ENCODE data around the gene GLIS2.
"Not testable (repeated sequence)": the region's sequence is repeated elsewhere in the genome, so short reads cannot be mapped to it uniquely, and the experiment has no call there.

Gene GLIS2

GRCh38 chr16:4333308-4333638, 17.4 kb downstream of the GLIS2 start:
- Histone ChIP-seq H3K79me1 (ENCODE audit: low read length) (no peaks in the 10 kb centered on the region), H3K79me2 (ENCODE audit: control insufficient read depth, insufficient read depth, low read length) (no peaks in the 10 kb centered on the region), H3K9ac (ENCODE audit: low read length) (no peak overlapping the region), H3K36me3 (ENCODE audit: control insufficient read depth, insufficient read depth, low read length) (no peaks in the 10 kb centered on the region), H4K8ac (ENCODE audit: low read depth, low read length) (no peak overlapping the region), H2AK5ac (ENCODE audit: low read length) (no peak overlapping the region), H3K4me3 (ENCODE audit: low read length) (no peak overlapping the region), H2BK5ac (ENCODE audit: low read length) (no peak overlapping the region), H3K56ac (ENCODE audit: low read length) (no peak overlapping the region), H3K4me2 (ENCODE audit: low read length) (no peak overlapping the region), H3K27me3 (ENCODE audit: insufficient read depth, low read length, poor library complexity) (no peaks in the 10 kb centered on the region), H3K4me1 (ENCODE audit: control insufficient read depth, low read depth, low read length) (no peaks in the 10 kb centered on the region), H2BK120ac (ENCODE audit: low read depth, low read length) (no peak overlapping the region), H3K4ac (ENCODE audit: low read depth, low read length) (no peak overlapping the region), H3K27ac (ENCODE audit: low read depth, low read length) (no peak overlapping the region), H3K23ac (ENCODE audit: low read length) (no peak overlapping the region), H3K18ac (ENCODE audit: low read length) (no peak overlapping the region), H4K5ac (ENCODE audit: low read length) (no peak overlapping the region), H2BK15ac (replicated peaks; ENCODE audit: low read depth) (no peak overlapping the region)
- DNase-seq, result no peak
- WGBS (ENCODE audit: extremely low coverage, insufficient coverage, low lambda C conversion rate), result no CpG with 5 or more reads among the region's 9 CpGs

GRCh38 chr16:4333714-4334113, 17.8 kb downstream of the GLIS2 start:
- not testable (repeated sequence) for H3K4me1 ChIP-seq (ENCODE audit: control insufficient read depth, low read depth, low read length); H3K79me2 ChIP-seq (ENCODE audit: control insufficient read depth, insufficient read depth, low read length); DNase-seq; H2BK5ac ChIP-seq (ENCODE audit: low read length); H4K8ac ChIP-seq (ENCODE audit: low read depth, low read length); H3K79me1 ChIP-seq (ENCODE audit: low read length); H3K4ac ChIP-seq (ENCODE audit: low read depth, low read length); H3K4me2 ChIP-seq (ENCODE audit: low read length); H3K27ac ChIP-seq (ENCODE audit: low read depth, low read length); H3K27me3 ChIP-seq (ENCODE audit: insufficient read depth, low read length, poor library complexity); H2BK15ac ChIP-seq (replicated peaks; ENCODE audit: low read depth); H4K5ac ChIP-seq (ENCODE audit: low read length); H3K4me3 ChIP-seq (ENCODE audit: low read length); H3K56ac ChIP-seq (ENCODE audit: low read length); H3K9ac ChIP-seq (ENCODE audit: low read length); H3K36me3 ChIP-seq (ENCODE audit: control insufficient read depth, insufficient read depth, low read length); H3K18ac ChIP-seq (ENCODE audit: low read length); H3K23ac ChIP-seq (ENCODE audit: low read length); H2AK5ac ChIP-seq (ENCODE audit: low read length); H2BK120ac ChIP-seq (ENCODE audit: low read depth, low read length)
- no CpG with 5 or more reads among the region's 9 CpGs for WGBS (ENCODE audit: extremely low coverage, insufficient coverage, low lambda C conversion rate)

DNA sequence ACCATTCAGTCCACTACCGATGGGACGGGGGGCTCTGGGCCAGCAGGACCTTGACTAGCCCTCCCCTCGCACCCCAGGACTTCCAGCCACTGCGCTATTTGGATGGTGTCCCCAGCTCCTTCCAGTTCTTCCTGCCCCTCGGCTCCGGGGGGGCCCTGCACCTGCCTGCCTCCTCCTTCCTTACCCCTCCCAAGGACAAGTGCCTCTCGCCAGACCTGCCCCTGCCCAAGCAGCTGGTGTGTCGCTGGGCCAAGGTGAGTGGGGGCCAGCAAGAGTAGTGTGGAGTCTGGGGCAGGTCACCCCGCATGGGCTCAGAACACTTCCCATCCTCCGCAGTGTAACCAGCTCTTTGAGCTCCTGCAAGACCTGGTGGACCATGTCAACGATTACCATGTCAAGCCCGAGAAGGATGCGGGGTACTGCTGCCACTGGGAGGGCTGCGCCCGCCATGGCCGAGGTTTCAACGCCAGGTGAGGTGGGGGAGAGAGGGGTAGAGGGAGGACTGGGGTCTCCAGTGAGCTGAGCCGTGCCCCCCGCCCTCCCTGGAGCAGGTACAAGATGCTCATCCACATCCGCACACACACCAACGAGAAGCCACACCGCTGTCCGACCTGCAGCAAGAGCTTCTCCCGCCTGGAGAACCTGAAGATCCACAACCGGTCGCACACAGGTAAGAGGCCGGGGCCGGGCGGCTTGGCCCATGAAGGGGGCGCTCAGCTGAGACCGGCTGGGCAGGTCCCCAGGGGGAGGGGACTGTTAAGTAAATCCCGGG, 19.0 kb downstream of the GLIS2 start:
- Histone ChIP-seq H3K4me1 (ENCODE audit: control insufficient read depth, low read depth, low read length) (no peaks in the 10 kb centered on the region), H3K27ac (ENCODE audit: low read depth, low read length) (no peak overlapping the region), H3K4me3 (ENCODE audit: low read length) (no peak overlapping the region), H2AK5ac (ENCODE audit: low read length) (no peak overlapping the region), H3K79me1 (ENCODE audit: low read length) (no peaks in the 10 kb centered on the region), H3K4me2 (ENCODE audit: low read length) (no peak overlapping the region), H4K8ac (ENCODE audit: low read depth, low read length) (no peak overlapping the region), H3K56ac (ENCODE audit: low read length) (no peak overlapping the region), H3K4ac (ENCODE audit: low read depth, low read length) (no peak overlapping the region), H3K27me3 (ENCODE audit: insufficient read depth, low read length, poor library complexity) (no peaks in the 10 kb centered on the region), H3K23ac (ENCODE audit: low read length) (no peak overlapping the region), H3K18ac (ENCODE audit: low read length) (no peak overlapping the region), H4K5ac (ENCODE audit: low read length) (no peak overlapping the region), H3K36me3 (ENCODE audit: control insufficient read depth, insufficient read depth, low read length) (no peaks in the 10 kb centered on the region), H2BK15ac (replicated peaks; ENCODE audit: low read depth) (no peak overlapping the region), H2BK5ac (ENCODE audit: low read length) (no peak overlapping the region), H3K9ac (ENCODE audit: low read length) (no peak overlapping the region), H2BK120ac (ENCODE audit: low read depth, low read length) (no peak overlapping the region), H3K79me2 (ENCODE audit: control insufficient read depth, insufficient read depth, low read length) (no peaks in the 10 kb centered on the region)
- DNase-seq, result no peak
- no CpG with 5 or more reads among the region's 32 CpGs for WGBS (ENCODE audit: extremely low coverage, insufficient coverage, low lambda C conversion rate)

DNA sequence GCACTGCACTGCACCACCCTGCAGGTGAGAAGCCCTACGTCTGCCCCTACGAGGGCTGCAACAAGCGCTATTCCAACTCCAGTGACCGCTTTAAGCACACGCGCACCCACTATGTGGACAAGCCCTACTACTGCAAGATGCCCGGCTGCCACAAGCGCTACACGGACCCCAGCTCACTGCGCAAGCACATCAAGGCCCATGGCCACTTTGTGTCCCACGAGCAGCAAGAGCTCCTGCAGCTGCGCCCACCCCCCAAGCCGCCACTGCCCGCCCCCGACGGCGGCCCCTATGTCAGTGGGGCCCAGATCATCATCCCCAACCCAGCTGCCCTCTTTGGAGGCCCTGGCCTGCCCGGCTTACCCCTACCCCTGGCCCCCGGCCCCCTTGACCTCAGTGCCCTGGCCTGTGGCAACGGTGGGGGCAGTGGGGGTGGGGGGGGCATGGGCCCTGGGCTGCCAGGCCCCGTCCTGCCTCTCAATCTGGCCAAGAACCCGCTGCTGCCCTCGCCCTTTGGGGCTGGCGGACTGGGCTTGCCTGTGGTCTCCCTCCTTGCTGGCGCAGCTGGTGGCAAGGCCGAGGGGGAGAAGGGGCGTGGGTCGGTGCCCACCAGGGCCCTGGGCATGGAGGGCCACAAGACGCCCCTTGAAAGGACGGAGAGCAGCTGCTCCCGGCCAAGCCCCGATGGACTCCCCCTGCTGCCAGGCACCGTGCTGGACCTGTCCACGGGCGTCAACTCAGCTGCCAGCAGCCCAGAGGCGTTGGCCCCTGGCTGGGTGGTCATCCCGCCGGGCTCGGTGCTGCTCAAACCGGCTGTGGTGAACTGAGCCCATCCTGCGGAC, 21.1 kb downstream of the GLIS2 start:
- no peak overlapping the region for H2BK15ac ChIP-seq (replicated peaks; ENCODE audit: low read depth)
- no peak overlapping the region for H2AK5ac ChIP-seq (ENCODE audit: low read length)
- no peak overlapping the region for H2BK5ac ChIP-seq (ENCODE audit: low read length)
- no peak overlapping the region for H3K23ac ChIP-seq (ENCODE audit: low read length)
- peaks cover 1% of the 10 kb centered on the region for H3K79me1 ChIP-seq (ENCODE audit: low read length)
- H4K8ac ChIP-seq (ENCODE audit: low read depth, low read length), result no peak overlapping the region
- no peaks in the 10 kb centered on the region for H3K4me1 ChIP-seq (ENCODE audit: control insufficient read depth, low read depth, low read length)
- no peak overlapping the region for H3K4me3 ChIP-seq (ENCODE audit: low read length)
- H3K27me3 ChIP-seq (ENCODE audit: insufficient read depth, low read length, poor library complexity), result no peaks in the 10 kb centered on the region
- DNase-seq, result no peak
- no peak overlapping the region for H3K4ac ChIP-seq (ENCODE audit: low read depth, low read length)
- no peak overlapping the region for H3K18ac ChIP-seq (ENCODE audit: low read length)
- H4K5ac ChIP-seq (ENCODE audit: low read length), result no peak overlapping the region
- no peak overlapping the region for H2BK120ac ChIP-seq (ENCODE audit: low read depth, low read length)
- H3K27ac ChIP-seq (ENCODE audit: low read depth, low read length), result no peak overlapping the region
- no peaks in the 10 kb centered on the region for H3K36me3 ChIP-seq (ENCODE audit: control insufficient read depth, insufficient read depth, low read length)
- WGBS (ENCODE audit: extremely low coverage, insufficient coverage, low lambda C conversion rate), result no CpG with 5 or more reads among the region's 41 CpGs
- no peaks in the 10 kb centered on the region for H3K79me2 ChIP-seq (ENCODE audit: control insufficient read depth, insufficient read depth, low read length)
- no peak overlapping the region for H3K9ac ChIP-seq (ENCODE audit: low read length)
- no peak overlapping the region for H3K4me2 ChIP-seq (ENCODE audit: low read length)
- H3K56ac ChIP-seq (ENCODE audit: low read length), result no peak overlapping the region

- Histone ChIP-seq H3K27me3 (ENCODE audit: insufficient read depth, low read length, poor library complexity) (no peaks in the 10 kb centered on the region), H3K4me2 (ENCODE audit: low read length) (no peak overlapping the region), H3K18ac (ENCODE audit: low read length) (no peak overlapping the region), H3K4ac (ENCODE audit: low read depth, low read length) (no peak overlapping the region), H3K4me3 (ENCODE audit: low read length) (no peak overlapping the region), H4K5ac (ENCODE audit: low read length) (no peak overlapping the region), H2AK5ac (ENCODE audit: low read length) (no peak overlapping the region), H3K9ac (ENCODE audit: low read length) (no peak overlapping the region), H2BK15ac (replicated peaks; ENCODE audit: low read depth) (no peak overlapping the region), H3K79me1 (ENCODE audit: low read length) (peaks cover 1% of the 10 kb centered on the region), H3K4me1 (ENCODE audit: control insufficient read depth, low read depth, low read length) (no peaks in the 10 kb centered on the region), H3K27ac (ENCODE audit: low read depth, low read length) (no peak overlapping the region), H3K23ac (ENCODE audit: low read length) (no peak overlapping the region), H3K56ac (ENCODE audit: low read length) (no peak overlapping the region), H3K36me3 (ENCODE audit: control insufficient read depth, insufficient read depth, low read length) (no peaks in the 10 kb centered on the region), H2BK5ac (ENCODE audit: low read length) (no peak overlapping the region), H2BK120ac (ENCODE audit: low read depth, low read length) (no peak overlapping the region), H3K79me2 (ENCODE audit: control insufficient read depth, insufficient read depth, low read length) (no peaks in the 10 kb centered on the region), H4K8ac (ENCODE audit: low read depth, low read length) (no peak overlapping the region)
- no peak for DNase-seq
- no CpG with 5 or more reads among the region's 12 CpGs for WGBS (ENCODE audit: extremely low coverage, insufficient coverage, low lambda C conversion rate)
These were observed 21.7 kb downstream of the GLIS2 start for GRCh38 chr16:4337540-4338088.

All from mesendoderm (in vitro differentiated cells).